ENCODE results near the gene ZNF560.
A peak's percentile ranks its signal among the peaks of the same experiment; 100 is the strongest.

The ZNF560 gene

GRCh38 chr19:9445037-9445436 is 53.4 kb downstream of the ZNF560 start:
- FAIRE-seq, result no peak
- no peak for DNase-seq (ENCODE audit: insufficient read length, low spot score)

GRCh38 chr19:9436358-9436757 is 62.1 kb downstream of the ZNF560 start:
- FAIRE-seq (no peak), DNase-seq (ENCODE audit: insufficient read length, low spot score) (no peak)

DNA sequence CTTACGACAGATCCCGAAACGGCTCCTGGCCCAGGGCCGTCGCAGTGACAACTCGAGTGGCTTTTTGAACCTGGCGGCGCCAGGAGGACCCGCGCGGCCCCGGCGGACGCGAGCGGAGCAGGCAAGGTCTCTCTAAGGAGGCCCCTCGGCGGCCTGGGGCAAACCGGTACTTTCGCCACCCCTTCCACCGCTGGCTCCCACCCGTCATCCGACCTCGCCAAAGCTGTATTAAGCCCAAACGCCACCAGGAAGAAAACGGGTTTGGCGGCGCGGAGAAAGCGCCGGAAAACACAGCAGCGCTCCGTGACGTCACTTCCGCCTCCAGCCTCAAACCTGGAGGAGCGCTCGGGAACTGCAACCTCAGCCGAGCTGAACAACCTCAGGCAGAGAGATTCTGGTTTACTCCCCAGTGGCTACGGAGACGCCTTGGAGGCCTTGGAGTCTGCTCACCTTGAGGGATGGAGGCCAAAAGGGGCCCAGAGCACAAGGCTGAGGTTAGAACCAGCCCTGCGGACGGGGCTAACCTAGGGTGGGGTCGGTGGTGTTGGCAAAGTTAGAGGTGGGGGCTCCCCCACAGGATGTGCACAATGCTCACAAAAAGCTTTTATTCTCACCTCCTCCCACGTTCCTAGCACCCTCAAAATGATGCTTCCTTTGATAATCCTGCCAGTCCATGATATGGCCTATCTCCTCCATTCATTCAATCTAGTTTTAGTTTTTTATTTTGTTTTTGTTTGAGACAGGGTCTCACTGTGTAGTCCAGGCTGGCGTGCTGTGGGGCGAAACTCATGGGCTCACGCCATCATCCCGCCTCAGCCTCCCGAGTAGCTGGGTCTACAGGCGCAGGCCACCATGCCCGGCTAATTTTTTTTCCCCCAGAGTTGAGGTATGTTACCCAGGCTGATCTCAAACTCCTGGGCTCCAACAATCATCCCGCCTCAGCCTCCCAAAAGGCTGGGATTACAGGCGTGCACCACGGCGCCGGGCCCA is 62.8 kb downstream of the ZNF560 start, which contains the start of gene ZNF266:
ZNF266 (minus strand) TSS at position 295 of the 990 bp plus-strand sequence. CDS start 15,484 bp downstream, outside the sequence.
- peak; percentile 97 for FAIRE-seq

DNA sequence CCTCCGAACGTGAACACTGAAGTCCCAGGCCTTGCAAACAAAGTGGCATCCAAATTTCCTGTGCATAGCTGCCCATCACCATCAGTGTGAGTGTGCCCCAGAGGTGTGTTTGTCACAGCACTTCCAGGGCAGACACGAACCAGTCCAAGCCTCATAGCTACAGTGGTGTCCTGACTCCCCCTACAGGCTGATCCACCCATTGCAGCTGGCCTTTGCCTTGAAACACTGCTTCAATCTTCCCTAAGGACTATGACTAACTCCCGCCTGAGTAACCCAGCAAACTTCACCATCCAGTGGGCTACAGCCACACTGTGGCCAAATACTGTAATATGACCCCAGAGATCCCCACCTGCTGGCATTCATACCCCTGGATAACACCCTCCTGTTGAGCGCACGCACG is 66.9 kb downstream of the ZNF560 start:
- DNase-seq (ENCODE audit: insufficient read length, low spot score) (no peak), FAIRE-seq (no peak)

More for the DNA sequence above, 62.8 kb downstream of the ZNF560 start, which contains the start of gene ZNF266:
- DNase-seq (ENCODE audit: insufficient read length, low spot score), result peak; percentile 94

- FAIRE-seq, result no peak
- DNase-seq (ENCODE audit: insufficient read length, low spot score), result no peak
Measured at GRCh38 chr19:9430444-9430843, 68.0 kb downstream of the ZNF560 start.

DNA sequence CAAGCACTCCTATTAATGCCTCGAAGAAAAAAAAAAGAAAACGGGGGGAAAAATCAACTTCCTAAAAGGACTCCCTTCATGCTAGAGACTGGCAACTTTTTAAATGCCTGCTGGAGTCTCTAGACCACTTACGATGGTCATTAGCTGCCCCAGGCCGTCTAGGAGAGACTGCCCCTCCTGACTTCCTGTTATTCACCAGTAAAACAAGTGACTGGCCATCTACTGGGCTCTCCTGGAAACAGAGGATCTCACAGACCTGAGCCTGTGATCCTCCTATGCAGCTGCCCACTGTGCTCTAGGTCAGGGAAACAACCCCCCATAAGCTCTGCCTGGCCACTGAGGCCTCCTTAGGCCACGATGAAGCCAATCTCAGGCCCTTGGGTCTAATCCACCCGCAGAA is 70.5 kb downstream of the ZNF560 start:
- no peak for FAIRE-seq
- DNase-seq (ENCODE audit: insufficient read length, low spot score), result no peak

Measured in GM19239 (cell line).